ENCODE results near the gene MIEF1. TPM values are rescaled to one million over a fixed set of nuclear protein-coding genes. Genes with fewer than 3 reads are reported as not detected.
"Not testable (repeated sequence)": the region's sequence is repeated elsewhere in the genome, so short reads cannot be mapped to it uniquely, and the experiment has no call there.

MIEF1 gene
- total and polyA plus RNA-seq, 2 of the 8 experiments (the other 6 are each of a cell fraction or from before 2014, with no cell fraction given), result 16.8 to 32.7 TPM

- H3K79me1 ChIP-seq (ENCODE audit: low read depth, low read length); H4K91ac ChIP-seq (replicated peaks; ENCODE audit: insufficient read length, low read length); H3K4ac ChIP-seq (replicated peaks; ENCODE audit: insufficient read length, low read depth, low read length); FAIRE-seq; H3K18ac ChIP-seq (ENCODE audit: extremely low read depth, low read length); H2BK15ac ChIP-seq (ENCODE audit: low read length); H3K27me3 ChIP-seq (replicated peaks in 1 of 4; ENCODE audit: control insufficient read depth in 3 of 4, extremely low read depth in 1 of 4, insufficient read depth in 3 of 4, low read length in 3 of 4); H2BK12ac ChIP-seq (ENCODE audit: low read depth, low read length); H3K23ac ChIP-seq (ENCODE audit: insufficient read length); DNase-seq (ENCODE audit: low read depth in 1 of 2, low spot score in 2 of 2); H2AFZ ChIP-seq (ENCODE audit: low read length); H3K14ac ChIP-seq (ENCODE audit: insufficient read length); H2BK20ac ChIP-seq (ENCODE audit: low read length); H4K8ac ChIP-seq (ENCODE audit: extremely low read depth, insufficient read depth, low read length); H2BK5ac ChIP-seq (ENCODE audit: low read depth, low read length); H4K5ac ChIP-seq (ENCODE audit: insufficient read length, low read depth, low read length); H3K56ac ChIP-seq (replicated peaks; ENCODE audit: insufficient read length, low read depth, low read length); H2BK120ac ChIP-seq (replicated peaks; ENCODE audit: low read depth, low read length); H2AK5ac ChIP-seq (ENCODE audit: low read depth, low read length); H3K27ac ChIP-seq (ENCODE audit: low read depth, low read length); H3K9me3 ChIP-seq (ENCODE audit: insufficient read depth in 2 of 2, low read depth in 1 of 2, low read length in 1 of 2): not testable (repeated sequence)
- CTCF ChIA-PET (ENCODE audit: partially characterized antibody), result interaction anchor here (0.7 to 21.9 kb wide), 7 partner anchors 8 to 205 kb away, joined by 3 to 361 read pairs (median 3); partner anchors contain the start of gene MIEF1
- Histone ChIP-seq H3K36me3 (ENCODE audit: control insufficient read depth in 2 of 4, insufficient read depth in 4 of 4, low read length in 3 of 4) (peaks cover 22 to 41% (median 35%) of the 10 kb centered on the region in 4 experiments), H3K79me2 (ENCODE audit: control insufficient read depth in 1 of 2, insufficient read depth in 2 of 2, low read length in 2 of 2) (peaks cover 5 to 29% of the 10 kb centered on the region in 2 experiments; a peak in 3 of 4 replicates), H3K9ac (replicated peaks in 1 of 4; ENCODE audit: extremely low read depth in 1 of 4, low read depth in 3 of 4, low read length in 3 of 4) (peak overlapping the region in 1 of 4 experiments; percentile 99; a peak in 2 of 7 replicates), H4K20me1 (replicated peaks in 1 of 2; ENCODE audit: control insufficient read depth in 1 of 2, insufficient read depth in 2 of 2, low read length in 2 of 2) (peaks cover 34 to 37% of the 10 kb centered on the region in 2 experiments), H3K4me2 (ENCODE audit: insufficient read depth in 1 of 2, low read depth in 2 of 2, low read length in 2 of 2) (peak overlapping the region; percentile 87 to 88), H3K23me2 (ENCODE audit: low read depth, low read length) (peaks cover 12% of the 10 kb centered on the region), H3K4me3 (ENCODE audit: extremely low read depth in 1 of 4, insufficient read depth in 2 of 4, low read depth in 3 of 4, low read length in 4 of 4) (peak overlapping the region; percentile 93 to 99 (median 95); a peak in 5 of 8 replicates), H3K4me1 (replicated peaks in 1 of 4; ENCODE audit: control insufficient read depth in 3 of 4, insufficient read depth in 4 of 4, low read length in 3 of 4) (peaks cover 0 to 12% (median 5%) of the 10 kb centered on the region in 4 experiments; a peak in 4 of 7 replicates)
- WGBS, 2 experiments (ENCODE audit: extremely low coverage in 1 of 2, insufficient coverage in 1 of 2, insufficient read length in 1 of 2, insufficient replicate concordance in 2 of 2, low coverage in 1 of 2, low lambda C conversion rate in 2 of 2, missing lambda C conversion rate in 1 of 2), result 78% methylated on average over 3 of the region's 5 CpGs; no CpG with 5 or more reads in 1 of the 2 experiments
- POLR2A ChIA-PET (ENCODE audit: partially characterized antibody), result interaction anchor here (0.7 to 6.6 kb wide), 26 partner anchors 8 to 469 kb away, joined by 3 to 83 read pairs (median 6); partner anchors contain the start of genes MIEF1, RPL3, RPS19BP1 and TAB1
These were observed 20.0 kb downstream of the MIEF1 start for GRCh38 chr22:39522091-39522490.
